Measurements from ENCODE around the gene KRT84. TPM values are rescaled to one million over a fixed set of nuclear protein-coding genes. Genes with fewer than 3 reads are reported as not detected.

KRT84 gene
- total and polyA plus RNA-seq, 9 of the 15 experiments (the other 6 are each of a cell fraction or from before 2014, with no cell fraction given): not detected

GRCh38 chr12:52344111-52344510, 41.3 kb downstream of the KRT84 start:
- ATAC-seq (no peak; the same call in 2 of the 3 replicates), FAIRE-seq (no peak), DNase-seq (ENCODE audit: extremely low read depth in 1 of 4, low spot score in 3 of 4) (peak in 1 of 4 experiments; percentile 3)
- no peak overlapping the region for H3K9ac ChIP-seq (ENCODE audit: insufficient read depth in 1 of 2, low read depth in 2 of 2, low read length in 2 of 2)
- CTCF ChIA-PET (ENCODE audit: low intra/inter-chr PET ratio): no interaction called here
- no peaks in the 10 kb centered on the region for H3K79me2 ChIP-seq (ENCODE audit: control insufficient read depth, insufficient read depth, low read length)
- H3K27me3 ChIP-seq (ENCODE audit: control insufficient read depth in 2 of 2, insufficient read depth in 2 of 2, low read length in 2 of 2): peaks cover 11 to 55% of the 10 kb centered on the region in 2 experiments; a peak in 3 of 5 replicates
- no peaks in the 10 kb centered on the region for H3K4me1 ChIP-seq (replicated peaks in 1 of 2; ENCODE audit: control insufficient read depth in 2 of 2, insufficient read depth in 2 of 2, low read length in 2 of 2)
- H2AFZ ChIP-seq (ENCODE audit: low read depth, low read length): no peak overlapping the region
- no TSS peak for BruUV-seq (replicated peaks)
- H4K20me1 ChIP-seq (replicated peaks; ENCODE audit: control insufficient read depth, insufficient read depth, low read length): no peaks in the 10 kb centered on the region; the same call in 1 of the 2 replicates
- H3K4me2 ChIP-seq (ENCODE audit: insufficient read depth, low read length): no peak overlapping the region
- under 1% methylated on average over 12 of the region's 12 CpGs for WGBS (ENCODE audit: insufficient coverage, low coverage, missing lambda C conversion rate)
- POLR2A ChIA-PET: no interaction called here
- H3K4me3 ChIP-seq: no peak overlapping the region
- no peak overlapping the region for H3K27ac ChIP-seq (ENCODE audit: extremely low read depth, low read depth, low read length)
- in situ Hi-C loops (cut with MboI) (no loop called here), intact Hi-C loops (cut with micrococcal nuclease) (no loop called here)
- no peaks in the 10 kb centered on the region for H3K36me3 ChIP-seq (ENCODE audit: control insufficient read depth, insufficient read depth, low read length)
- no peaks in the 10 kb centered on the region for H3K9me1 ChIP-seq (ENCODE audit: control insufficient read depth, insufficient read depth, low read length)
- H3K9me3 ChIP-seq (replicated peaks; ENCODE audit: control insufficient read depth, insufficient read depth, low read depth, low read length): no peaks in the 10 kb centered on the region
- no peak for TF ChIP-seq TEAD1 (CRISPR knock-in tag; IDR thresholded peaks at IDR 0.05)
- TF ChIP-seq ZNF707 (CRISPR knock-in tag; conservative IDR thresholded peaks at IDR 0.05): no peak
- TF ChIP-seq NFIC (IDR thresholded peaks at IDR 0.05): no peak
- TF ChIP-seq ZNF24 (IDR thresholded peaks at IDR 0.05): no peak
- TF ChIP-seq MYC (IDR thresholded peaks at IDR 0.05; ENCODE audit: low read depth, low read length): no peak
- no peak for TF ChIP-seq MYC (CRISPR knock-in tag; IDR thresholded peaks at IDR 0.05; ENCODE audit: borderline replicate concordance, low read depth)
- no peak for TF ChIP-seq REST (IDR thresholded peaks at IDR 0.05; ENCODE audit: borderline replicate concordance)
- no peak for TF ChIP-seq REST (CRISPR knock-in tag; IDR thresholded peaks at IDR 0.05; ENCODE audit: low read depth)
- no peak for TF ChIP-seq HNRNPUL1 (IDR thresholded peaks at IDR 0.05; ENCODE audit: low read length)
- no peak for TF ChIP-seq HNRNPH1 (optimal IDR thresholded peaks at IDR 0.05; ENCODE audit: low read depth, low read length)
- TF ChIP-seq E2F5 (CRISPR knock-in tag; IDR thresholded peaks at IDR 0.05): no peak
- TF ChIP-seq SNRNP70 (optimal IDR thresholded peaks at IDR 0.05; ENCODE audit: low read depth, low read length): no peak
- no peak for TF ChIP-seq PTBP1 (IDR thresholded peaks at IDR 0.05; ENCODE audit: low read depth, low read length)
- no peak for TF ChIP-seq CBX1 (IDR thresholded peaks at IDR 0.05; ENCODE audit: low read depth)
- TF ChIP-seq, protein P1, sequence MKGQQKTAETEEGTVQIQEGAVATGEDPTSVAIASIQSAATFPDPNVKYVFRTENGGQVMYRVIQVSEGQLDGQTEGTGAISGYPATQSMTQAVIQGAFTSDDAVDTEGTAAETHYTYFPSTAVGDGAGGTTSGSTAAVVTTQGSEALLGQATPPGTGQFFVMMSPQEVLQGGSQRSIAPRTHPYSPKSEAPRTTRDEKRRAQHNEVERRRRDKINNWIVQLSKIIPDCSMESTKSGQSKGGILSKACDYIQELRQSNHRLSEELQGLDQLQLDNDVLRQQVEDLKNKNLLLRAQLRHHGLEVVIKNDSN (CRISPR knock-in tag; IDR thresholded peaks at IDR 0.05): no peak
- TF ChIP-seq CBFA2T3 (IDR thresholded peaks at IDR 0.05): no peak
- TF ChIP-seq MTA2 (IDR thresholded peaks at IDR 0.05; ENCODE audit: low read depth): no peak
